Body of pancreas (tissue), 4 donors: Measurements from ENCODE around the gene SLC25A1.

Experiments used
- POLR2A ChIP-seq, 3 donors: fragments of 450-650 bp; IDR thresholded peaks; one replicate each; pipeline ENCODE4 v1.6.1; 2016; ENCODE audit warnings: antibody characterized with exemption in 3 of 3, mild to moderate bottlenecking in 2 of 3
- TF ChIP-seq, protein P1 (sequence below), 7 experiments: fragments of 450-650 bp in 4 of 7; fragments of 200-600 bp in 3 of 7; sonication (generic) in 3 of 7; IDR thresholded peaks; one replicate each; pipeline ENCODE4 v1.5.1; 2016 to 2019; ENCODE audit warnings: antibody characterized with exemption in 7 of 7

GRCh38 chr22:19180740-19181410, 2.3 kb upstream of the SLC25A1 start:
- TF ChIP-seq, protein P1, sequence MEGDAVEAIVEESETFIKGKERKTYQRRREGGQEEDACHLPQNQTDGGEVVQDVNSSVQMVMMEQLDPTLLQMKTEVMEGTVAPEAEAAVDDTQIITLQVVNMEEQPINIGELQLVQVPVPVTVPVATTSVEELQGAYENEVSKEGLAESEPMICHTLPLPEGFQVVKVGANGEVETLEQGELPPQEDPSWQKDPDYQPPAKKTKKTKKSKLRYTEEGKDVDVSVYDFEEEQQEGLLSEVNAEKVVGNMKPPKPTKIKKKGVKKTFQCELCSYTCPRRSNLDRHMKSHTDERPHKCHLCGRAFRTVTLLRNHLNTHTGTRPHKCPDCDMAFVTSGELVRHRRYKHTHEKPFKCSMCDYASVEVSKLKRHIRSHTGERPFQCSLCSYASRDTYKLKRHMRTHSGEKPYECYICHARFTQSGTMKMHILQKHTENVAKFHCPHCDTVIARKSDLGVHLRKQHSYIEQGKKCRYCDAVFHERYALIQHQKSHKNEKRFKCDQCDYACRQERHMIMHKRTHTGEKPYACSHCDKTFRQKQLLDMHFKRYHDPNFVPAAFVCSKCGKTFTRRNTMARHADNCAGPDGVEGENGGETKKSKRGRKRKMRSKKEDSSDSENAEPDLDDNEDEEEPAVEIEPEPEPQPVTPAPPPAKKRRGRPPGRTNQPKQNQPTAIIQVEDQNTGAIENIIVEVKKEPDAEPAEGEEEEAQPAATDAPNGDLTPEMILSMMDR (IDR thresholded peaks at IDR 0.05), result no peak
- TF ChIP-seq POLR2A (IDR thresholded peaks at IDR 0.05), result no peak
